Measurements from ENCODE around the gene TEAD1.

Gene TEAD1

GRCh38 chr11:12673924-12674570 is at the start of gene TEAD1:
Gene TEAD1, plus strand, starts transcription at chr11:12674421.
- Mint-ChIP-seq H3K27ac (peak within 1 kb of the TSS; percentile 96 to 99 (median 98)), H3K4me3 (peak within 1 kb of the TSS; percentile 92 to 99 (median 99)), H3K36me3 (ENCODE audit: low read depth) (no peaks in the 10 kb centered on the region), H3K9me3 (no peaks in the 10 kb centered on the region), H3K27me3 (ENCODE audit: low read depth) (no peaks in the 10 kb centered on the region), H3K4me1 (peaks cover 39% of the 10 kb centered on the region)
- TF ChIP-seq CTCF (IDR thresholded peaks at IDR 0.05; ENCODE audit: unreplicated experiment in 3 of 3) = no peak

DNA sequence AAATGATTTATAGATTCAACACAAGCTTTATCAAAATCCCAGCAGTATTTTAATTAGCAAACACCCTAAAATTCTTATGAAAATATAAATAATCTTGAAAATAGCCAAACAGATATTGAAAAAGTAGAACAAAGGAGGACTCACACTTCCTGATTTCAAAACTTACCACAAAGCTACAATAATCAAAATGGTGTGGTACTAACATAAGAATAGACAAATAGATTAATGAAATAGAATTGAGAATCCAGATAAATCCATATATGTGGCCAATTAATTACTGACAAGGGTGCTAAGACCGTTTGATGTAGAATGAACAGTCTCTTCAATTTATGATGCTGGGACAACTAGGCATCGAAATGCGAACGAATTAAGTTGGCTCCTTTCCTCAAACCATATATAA is 49.6 kb upstream of the TEAD1 start:
- peaks cover 10% of the 10 kb centered on the region for H3K36me3 Mint-ChIP-seq (ENCODE audit: low read depth)

GRCh38 chr11:12625438-12626071 is 48.7 kb upstream of the TEAD1 start:
- peaks cover 43% of the 10 kb centered on the region for H3K9me3 Mint-ChIP-seq
- no peak overlapping the region for H3K27ac Mint-ChIP-seq
- no peaks in the 10 kb centered on the region for H3K4me1 Mint-ChIP-seq
- no peak overlapping the region for H3K4me3 Mint-ChIP-seq
- peaks cover 10% of the 10 kb centered on the region for H3K36me3 Mint-ChIP-seq (ENCODE audit: low read depth)
- no peak for TF ChIP-seq CTCF (IDR thresholded peaks at IDR 0.05; ENCODE audit: unreplicated experiment in 3 of 3)
- H3K27me3 Mint-ChIP-seq (ENCODE audit: low read depth) = peaks cover 3% of the 10 kb centered on the region

More for the DNA sequence above, 49.6 kb upstream of the TEAD1 start:
- H3K9me3 Mint-ChIP-seq = peaks cover 44% of the 10 kb centered on the region
- no peaks in the 10 kb centered on the region for H3K4me1 Mint-ChIP-seq
- no peak overlapping the region for H3K4me3 Mint-ChIP-seq
- no peak for TF ChIP-seq CTCF (IDR thresholded peaks at IDR 0.05; ENCODE audit: unreplicated experiment in 3 of 3)
- H3K27me3 Mint-ChIP-seq (ENCODE audit: low read depth) = peaks cover 3% of the 10 kb centered on the region
- no peak overlapping the region for H3K27ac Mint-ChIP-seq

DNA sequence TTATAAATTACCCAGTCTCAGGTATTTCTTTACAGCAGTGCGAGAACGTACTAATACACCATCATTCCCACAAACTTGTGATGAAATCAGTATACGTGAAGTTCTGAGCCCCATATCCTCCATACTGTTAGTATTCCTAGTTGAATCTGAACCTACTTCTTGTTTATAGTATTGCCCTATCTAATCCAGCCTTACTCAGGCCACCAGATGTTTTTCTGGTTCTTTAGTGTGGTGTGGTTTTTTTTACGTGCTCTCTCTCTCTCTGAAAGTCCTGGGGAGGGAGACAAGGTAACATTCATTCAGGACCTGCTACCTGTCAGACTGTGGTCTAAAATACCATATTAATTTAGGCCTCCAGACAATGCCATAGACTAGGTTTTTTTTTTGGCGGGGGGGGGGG is 47.6 kb upstream of the TEAD1 start:
- Mint-ChIP-seq H3K4me1 (no peaks in the 10 kb centered on the region), H3K27ac (no peak overlapping the region)

GRCh38 chr11:12628314-12628713 is 45.9 kb upstream of the TEAD1 start:
- H3K36me3 Mint-ChIP-seq (ENCODE audit: low read depth) = peaks cover 7% of the 10 kb centered on the region
- H3K27me3 Mint-ChIP-seq (ENCODE audit: low read depth) = peaks cover 3% of the 10 kb centered on the region
- no peak overlapping the region for H3K27ac Mint-ChIP-seq
- no peaks in the 10 kb centered on the region for H3K4me1 Mint-ChIP-seq
- no peak overlapping the region for H3K4me3 Mint-ChIP-seq
- H3K9me3 Mint-ChIP-seq = peaks cover 30% of the 10 kb centered on the region
- no peak for TF ChIP-seq CTCF (IDR thresholded peaks at IDR 0.05; ENCODE audit: unreplicated experiment in 3 of 3)

More for the DNA sequence above, 47.6 kb upstream of the TEAD1 start:
- H3K36me3 Mint-ChIP-seq (ENCODE audit: low read depth) = peaks cover 10% of the 10 kb centered on the region
- H3K9me3 Mint-ChIP-seq = peaks cover 40% of the 10 kb centered on the region
- H3K4me3 Mint-ChIP-seq = no peak overlapping the region
- TF ChIP-seq CTCF (IDR thresholded peaks at IDR 0.05; ENCODE audit: unreplicated experiment in 3 of 3) = no peak
- peaks cover 3% of the 10 kb centered on the region for H3K27me3 Mint-ChIP-seq (ENCODE audit: low read depth)

All from nephron (organoid).